PC-3 (cell line): ENCODE measurements around the gene WIPF1. TPM values are rescaled to one million over a fixed set of nuclear protein-coding genes. Genes with fewer than 3 reads are reported as not detected.

Source experiments
- ATAC-seq: fragments of 200-7000 bp; cut with Tn5 transposase; 2 replicates; pipeline ENCODE4 v1.9.1; 2020; ENCODE audit warnings: mild to moderate bottlenecking, moderate library complexity
- BruUV-seq: library from RNA; stranded (reverse); fragments of 400-500 nt; replicated peaks from 2 replicates; lab custom pipeline; 2021; lab: Mats Ljungman, UMichigan
- CTCF ChIA-PET: fragments of 300-600 bp; sonication (Branson Sonifier 250); formaldehyde crosslinking; loops from one replicate; lab custom pipeline; 2022; ENCODE audit warnings: antibody characterized with exemption; lab: Charles Lee
- POLR2A ChIA-PET: fragments of 300-600 bp; sonication (Branson Sonifier 250); formaldehyde crosslinking; loops from one replicate; lab custom pipeline; 2022; ENCODE audit warnings: antibody characterized with exemption; ENCODE audit not compliant: unreplicated experiment; lab: Charles Lee
- DNase-seq: peaks from one replicate; pipeline ENCODE4 v3.0.0-alpha.2; 2015
- H2AFZ ChIP-seq: fragments of 300-600 bp; sonication (generic); 2 replicates; pipeline ENCODE4 v1.6.0; 2016; ENCODE audit warnings: antibody characterized with exemption, low read length
- H3F3A ChIP-seq: fragments of 300-600 bp; sonication (generic); one replicate; pipeline ENCODE4 v1.6.0; 2017; ENCODE audit warnings: antibody characterized with exemption, low read length, control low read depth, mild to moderate bottlenecking; ENCODE audit not compliant: unreplicated experiment
- H3K27ac ChIP-seq: fragments of 300-600 bp; sonication (generic); 2 replicates; pipeline ENCODE4 v1.5.1; 2016; ENCODE audit warnings: mild to moderate bottlenecking, low read length
- H3K27me3 ChIP-seq: fragments of 300-600 bp; sonication (generic); 2 replicates; pipeline ENCODE4 v1.6.1; 2016; ENCODE audit warnings: low read length, mixed read lengths
- H3K36me3 ChIP-seq: fragments of 300-600 bp; sonication (generic); 2 replicates; pipeline ENCODE4 v1.6.1; 2016; ENCODE audit warnings: low read depth, mixed run types, low read length, mixed read lengths
- H3K4me1 ChIP-seq: fragments of 300-600 bp; sonication (generic); 2 replicates; pipeline ENCODE4 v1.5.1; 2016; ENCODE audit warnings: low read length; ENCODE audit not compliant: insufficient read depth
- H3K4me2 ChIP-seq: fragments of 300-600 bp; sonication (generic); 2 replicates; pipeline ENCODE4 v1.6.0; 2016; ENCODE audit warnings: low read length
- H3K4me3 ChIP-seq: fragments of 300-600 bp; sonication (generic); 2 replicates; pipeline ENCODE4 v1.5.1; 2016; ENCODE audit warnings: mild to moderate bottlenecking, low read length, mixed read lengths
- H3K79me2 ChIP-seq: fragments of 300-600 bp; sonication (generic); 2 replicates; pipeline ENCODE4 v1.6.1; 2017; ENCODE audit warnings: low read length, mixed read lengths
- H3K9ac ChIP-seq: fragments of 300-600 bp; sonication (generic); 2 replicates; pipeline ENCODE4 v1.6.0; 2016; ENCODE audit warnings: mild to moderate bottlenecking, low read length
- H3K9me2 ChIP-seq: fragments of 300-600 bp; sonication (generic); replicated peaks from 2 replicates; pipeline ENCODE4 v1.6.1; 2016; ENCODE audit warnings: mixed run types, low read length, mixed read lengths
- H3K9me3 ChIP-seq: fragments of 300-600 bp; sonication (generic); 2 replicates; pipeline ENCODE4 v1.6.1; 2016; ENCODE audit warnings: low read length, mixed read lengths
- H4K20me1 ChIP-seq: fragments of 300-600 bp; sonication (generic); 2 replicates; pipeline ENCODE4 v1.6.1; 2016; ENCODE audit warnings: low read length, mixed read lengths
- EZH2 ChIP-seq: fragments of 300-600 bp; sonication (generic); IDR thresholded peaks from one replicate; pipeline ENCODE4 v1.6.1; 2017; ENCODE audit warnings: antibody characterized with exemption, mild to moderate bottlenecking, low read length; ENCODE audit not compliant: unreplicated experiment
- EZH2phosphoT487 ChIP-seq: fragments of 300-600 bp; sonication (generic); IDR thresholded peaks from 2 replicates; pipeline ENCODE4 v1.6.1; 2018; ENCODE audit warnings: mild to moderate bottlenecking, antibody characterized with exemption, low read length, borderline replicate concordance
- intact Hi-C: fragments of 100-400 bp; cut with micrococcal nuclease; formaldehyde crosslinking; loops from 2 replicates; pipeline ENCODE4 v1.9.0; 2023
- total RNA-seq: library from RNA; depleted of rRNA; stranded (reverse); fragments of >200 nt; gene quantifications from 2 replicates; pipeline ENCODE4 v1.2.3, GENCODE V29; 2014
- TF ChIP-seq, protein P1 (sequence below): fragments of 300-600 bp; sonication (generic); conservative IDR thresholded peaks from 2 replicates; pipeline ENCODE4 v1.5.1; 2017; ENCODE audit warnings: antibody characterized with exemption, low read depth, mild to moderate bottlenecking, low read length

Gene WIPF1
- total RNA-seq, 1 experiment from 2014 or later, result 0.29 TPM

DNA sequence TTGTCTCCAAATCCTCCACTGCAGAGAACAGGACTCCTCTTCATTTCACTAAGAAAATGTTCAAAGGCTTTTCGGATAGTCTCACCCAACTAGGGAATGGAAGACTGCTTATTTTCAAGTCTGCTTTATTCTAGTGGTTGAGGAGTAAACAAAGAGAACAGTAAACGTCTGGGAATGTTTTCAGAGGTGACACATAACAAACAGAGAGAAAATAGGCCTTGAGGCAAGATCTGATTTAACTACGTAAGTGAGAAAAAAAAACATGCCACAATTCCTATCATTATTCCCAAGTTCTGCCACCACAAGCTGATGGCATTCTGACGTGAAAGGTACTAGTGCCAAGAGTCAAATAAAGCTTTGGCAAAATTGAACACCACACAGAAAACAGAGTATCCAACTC, 16.7 kb upstream of the WIPF1 start:
- no TSS peak for BruUV-seq
- peak overlapping the region; percentile 78 for H3K4me2 ChIP-seq
- H3K27ac ChIP-seq, result peak overlapping the region; percentile 91
- H3K4me1 ChIP-seq, result peaks cover 45% of the 10 kb centered on the region
- no peaks in the 10 kb centered on the region for H3K79me2 ChIP-seq
- intact Hi-C loops, result loop anchor here (1.0 to 5.0 kb wide), 2 partner anchors 8 to 127 kb away; partner anchors contain the start of gene GPR155
- H4K20me1 ChIP-seq, result no peaks in the 10 kb centered on the region
- H3K36me3 ChIP-seq, result no peaks in the 10 kb centered on the region
- TF ChIP-seq EZH2phosphoT487, result no peak
- no peaks in the 10 kb centered on the region for H3K27me3 ChIP-seq
- peak overlapping the region; percentile 47; the same call in 1 of the 2 replicates for H3K4me3 ChIP-seq
- POLR2A ChIA-PET, result interaction anchor here (1.1 kb wide), 1 partner anchor 16 kb away, joined by 3 read pairs; no protein-coding TSS in a partner anchor
- peaks cover 3% of the 10 kb centered on the region for H3F3A ChIP-seq
- peak; percentile 92 for DNase-seq
- no peaks in the 10 kb centered on the region for H3K9me3 ChIP-seq
- CTCF ChIA-PET, result no interaction called here
- peak overlapping the region; percentile 53 for H3K9ac ChIP-seq
- no peaks in the 10 kb centered on the region for H3K9me2 ChIP-seq
- peak; percentile 75 for ATAC-seq
- no peak overlapping the region for H2AFZ ChIP-seq

GRCh38 chr2:174613531-174613930, 15.9 kb upstream of the WIPF1 start:
- CTCF ChIA-PET, result no interaction called here
- Histone ChIP-seq H3K9me3 (no peaks in the 10 kb centered on the region), H4K20me1 (no peaks in the 10 kb centered on the region), H3K36me3 (no peaks in the 10 kb centered on the region), H3K9ac (peak overlapping the region; percentile 52; the same call in 1 of the 2 replicates), H3K4me1 (peaks cover 45% of the 10 kb centered on the region), H2AFZ (no peak overlapping the region), H3K27me3 (no peaks in the 10 kb centered on the region), H3K4me3 (no peak overlapping the region; the same call in 1 of the 2 replicates), H3K4me2 (peak overlapping the region; percentile 78), H3K27ac (peak overlapping the region; percentile 74), H3K9me2 (no peaks in the 10 kb centered on the region), H3F3A (peaks cover 3% of the 10 kb centered on the region), H3K79me2 (no peaks in the 10 kb centered on the region)
- DNase-seq (no peak), ATAC-seq (no peak)
- POLR2A ChIA-PET, result interaction anchor here (1.1 kb wide), 1 partner anchor 17 kb away, joined by 3 read pairs; no protein-coding TSS in a partner anchor
- intact Hi-C loops, result loop anchor here (5.0 kb wide), 1 partner anchor 126 kb away; the partner anchor contains the start of gene GPR155
- BruUV-seq, result no TSS peak
- TF ChIP-seq, protein P1, sequence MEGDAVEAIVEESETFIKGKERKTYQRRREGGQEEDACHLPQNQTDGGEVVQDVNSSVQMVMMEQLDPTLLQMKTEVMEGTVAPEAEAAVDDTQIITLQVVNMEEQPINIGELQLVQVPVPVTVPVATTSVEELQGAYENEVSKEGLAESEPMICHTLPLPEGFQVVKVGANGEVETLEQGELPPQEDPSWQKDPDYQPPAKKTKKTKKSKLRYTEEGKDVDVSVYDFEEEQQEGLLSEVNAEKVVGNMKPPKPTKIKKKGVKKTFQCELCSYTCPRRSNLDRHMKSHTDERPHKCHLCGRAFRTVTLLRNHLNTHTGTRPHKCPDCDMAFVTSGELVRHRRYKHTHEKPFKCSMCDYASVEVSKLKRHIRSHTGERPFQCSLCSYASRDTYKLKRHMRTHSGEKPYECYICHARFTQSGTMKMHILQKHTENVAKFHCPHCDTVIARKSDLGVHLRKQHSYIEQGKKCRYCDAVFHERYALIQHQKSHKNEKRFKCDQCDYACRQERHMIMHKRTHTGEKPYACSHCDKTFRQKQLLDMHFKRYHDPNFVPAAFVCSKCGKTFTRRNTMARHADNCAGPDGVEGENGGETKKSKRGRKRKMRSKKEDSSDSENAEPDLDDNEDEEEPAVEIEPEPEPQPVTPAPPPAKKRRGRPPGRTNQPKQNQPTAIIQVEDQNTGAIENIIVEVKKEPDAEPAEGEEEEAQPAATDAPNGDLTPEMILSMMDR, result no peak
- TF ChIP-seq EZH2phosphoT487 (no peak), EZH2 (no peak)

GRCh38 chr2:174612970-174613369, 15.4 kb upstream of the WIPF1 start:
- no peaks in the 10 kb centered on the region for H3K36me3 ChIP-seq
- POLR2A ChIA-PET, result interaction anchor here (0.7 kb wide), 1 partner anchor 10 kb away, joined by 6 read pairs; no protein-coding TSS in a partner anchor
- no peak overlapping the region for H2AFZ ChIP-seq
- TF ChIP-seq EZH2 (no peak), EZH2phosphoT487 (no peak)
- TF ChIP-seq, protein P1, result no peak
- no peak overlapping the region for H3K27ac ChIP-seq
- no peak overlapping the region; the same call in 1 of the 2 replicates for H3K4me2 ChIP-seq
- H3K9ac ChIP-seq, result no peak overlapping the region
- ATAC-seq (no peak), DNase-seq (no peak)
- no peaks in the 10 kb centered on the region for H3K79me2 ChIP-seq
- intact Hi-C loops, result loop anchor here (5.0 kb wide), 1 partner anchor 126 kb away; the partner anchor contains the start of gene GPR155
- H3K4me1 ChIP-seq, result peaks cover 44% of the 10 kb centered on the region
- peaks cover 3% of the 10 kb centered on the region for H3F3A ChIP-seq
- no TSS peak for BruUV-seq
- H3K4me3 ChIP-seq, result no peak overlapping the region
- H3K27me3 ChIP-seq, result no peaks in the 10 kb centered on the region
- no peaks in the 10 kb centered on the region for H3K9me3 ChIP-seq
- no peaks in the 10 kb centered on the region for H3K9me2 ChIP-seq
- CTCF ChIA-PET, result no interaction called here
- no peaks in the 10 kb centered on the region for H4K20me1 ChIP-seq
